Stimulated activated CD4-positive, alpha-beta T cell treated with anti-CD3 and anti-CD28 coated beads, Interleukin-15, amount 100 ng/mL, for 1 hour (primary cell): ENCODE results near the gene SGMS1.
"Not testable (repeated sequence)": the region's sequence is repeated elsewhere in the genome, so short reads cannot be mapped to it uniquely, and the experiment has no call there.

Experiments
- DNase-seq, 2 donors: peaks; one replicate each; pipeline ENCODE4 v3.0.0-alpha.2; 2020; ENCODE audit warnings: low read depth in 1 of 2, low spot score in 1 of 2

The SGMS1 gene

GRCh38 chr10:50560370-50560769 lies 63.4 kb downstream of the SGMS1 start:
- no peak for DNase-seq

DNA sequence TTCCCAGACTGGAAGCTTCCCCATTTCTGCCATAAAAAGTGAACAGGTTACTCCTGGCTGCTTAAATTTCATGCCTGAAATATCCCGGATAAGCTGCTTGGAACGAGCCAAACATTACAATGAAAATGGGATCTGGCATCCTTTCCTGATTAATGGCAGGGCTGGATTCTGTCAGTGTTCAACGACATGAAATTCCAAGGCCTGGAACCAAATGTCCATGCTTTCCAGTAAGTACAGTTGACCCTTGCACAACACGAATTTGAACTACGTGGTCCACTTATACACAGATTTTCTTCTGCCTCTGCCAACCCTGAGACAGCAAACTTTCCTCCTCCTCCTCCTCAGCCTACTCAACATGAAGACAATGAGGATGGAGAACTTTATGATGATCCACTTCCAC lies 65.4 kb downstream of the SGMS1 start:
- no peak for DNase-seq

GRCh38 chr10:50557130-50557682 lies 66.5 kb downstream of the SGMS1 start:
- no peak for DNase-seq

- no peak for DNase-seq
Measured at GRCh38 chr10:50556237-50557120, 67.3 kb downstream of the SGMS1 start.

GRCh38 chr10:50554995-50555568 lies 68.7 kb downstream of the SGMS1 start:
- no peak for DNase-seq

- DNase-seq: no peak
Measured at GRCh38 chr10:50554376-50554994, 69.3 kb downstream of the SGMS1 start.

GRCh38 chr10:50552771-50553535 lies 70.8 kb downstream of the SGMS1 start:
- no peak for DNase-seq

DNA sequence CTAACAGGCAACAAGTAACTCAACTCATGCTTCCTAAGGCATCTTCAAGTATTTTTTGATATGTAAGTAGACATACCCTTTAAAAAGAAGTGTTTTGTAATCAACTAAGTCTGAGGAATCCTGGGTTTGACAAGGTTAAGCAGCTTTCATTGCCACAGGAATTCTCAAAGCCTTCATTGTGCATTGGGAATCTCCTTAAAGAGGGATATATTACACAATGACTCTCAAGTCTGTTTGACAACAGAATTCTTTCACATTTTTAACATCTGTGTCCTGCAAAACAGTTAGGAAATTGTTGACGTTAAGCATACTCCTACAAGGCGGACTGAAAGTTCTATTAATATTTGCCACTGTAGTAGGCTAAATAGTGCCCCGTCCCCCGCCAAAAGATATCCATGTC lies 71.4 kb downstream of the SGMS1 start:
- DNase-seq: no peak

DNA sequence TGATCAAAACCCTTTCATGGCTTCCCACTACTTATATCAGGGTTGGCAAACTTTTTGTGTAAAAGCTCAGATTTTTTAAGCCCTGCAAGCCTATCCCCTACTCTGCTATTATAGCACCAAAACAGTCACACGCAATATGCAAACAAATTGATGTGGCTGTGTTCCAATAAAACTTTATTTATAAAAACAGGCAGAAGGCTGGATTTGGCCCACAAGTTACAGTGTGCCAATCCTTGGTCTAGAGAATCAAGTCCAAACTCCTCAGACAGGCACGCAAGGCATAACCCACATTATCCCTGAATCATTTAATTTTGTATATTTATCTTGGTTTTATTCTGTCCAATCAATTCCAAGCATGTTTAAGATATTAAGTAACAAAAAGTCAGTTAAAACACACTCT lies 71.9 kb downstream of the SGMS1 start:
- no peak for DNase-seq

- no peak for DNase-seq
Measured at GRCh38 chr10:50550291-50550839, 73.4 kb downstream of the SGMS1 start.

DNA sequence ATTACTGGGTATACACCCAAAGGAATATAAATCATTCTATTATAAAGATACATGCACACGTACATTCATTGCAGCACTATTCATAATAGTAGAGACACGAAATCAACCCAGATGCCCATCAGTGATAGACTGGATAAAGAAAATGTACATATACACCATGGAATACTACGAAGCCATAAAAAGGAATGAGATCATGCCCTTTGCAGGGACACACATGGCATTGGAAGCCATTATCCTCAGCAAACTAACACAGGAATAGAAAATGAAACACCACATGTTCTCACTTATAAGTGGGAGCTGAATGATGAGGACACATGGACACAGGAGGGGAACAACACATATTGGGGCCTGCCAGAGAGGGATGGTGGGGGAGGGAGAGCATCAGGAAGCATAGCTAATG lies 74.6 kb downstream of the SGMS1 start:
- DNase-seq: not testable (repeated sequence)

DNA sequence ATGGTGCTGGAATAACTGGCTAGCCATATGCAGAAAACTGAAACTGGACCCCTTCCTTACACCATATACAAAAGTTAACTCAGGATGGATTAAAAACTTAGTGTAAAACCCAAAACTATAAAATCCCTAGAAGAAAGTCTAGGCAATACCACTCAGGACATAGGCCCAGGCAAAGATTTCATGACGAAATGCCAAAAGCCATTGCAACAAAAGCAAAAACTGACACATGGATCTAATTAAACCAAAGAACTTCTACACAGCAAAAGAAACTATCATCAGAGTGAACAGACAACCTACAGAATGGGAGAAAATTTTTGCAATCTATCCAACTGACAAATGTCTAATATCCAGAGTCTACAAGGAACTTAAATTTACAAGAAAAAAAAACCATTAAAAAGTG lies 75.3 kb downstream of the SGMS1 start:
- DNase-seq: not testable (repeated sequence)

GRCh38 chr10:50546287-50546686 lies 77.5 kb downstream of the SGMS1 start:
- DNase-seq: not testable (repeated sequence)

GRCh38 chr10:50545846-50546245 lies 77.9 kb downstream of the SGMS1 start:
- no peak for DNase-seq

GRCh38 chr10:50544857-50545429 lies 78.8 kb downstream of the SGMS1 start:
- no peak for DNase-seq

DNA sequence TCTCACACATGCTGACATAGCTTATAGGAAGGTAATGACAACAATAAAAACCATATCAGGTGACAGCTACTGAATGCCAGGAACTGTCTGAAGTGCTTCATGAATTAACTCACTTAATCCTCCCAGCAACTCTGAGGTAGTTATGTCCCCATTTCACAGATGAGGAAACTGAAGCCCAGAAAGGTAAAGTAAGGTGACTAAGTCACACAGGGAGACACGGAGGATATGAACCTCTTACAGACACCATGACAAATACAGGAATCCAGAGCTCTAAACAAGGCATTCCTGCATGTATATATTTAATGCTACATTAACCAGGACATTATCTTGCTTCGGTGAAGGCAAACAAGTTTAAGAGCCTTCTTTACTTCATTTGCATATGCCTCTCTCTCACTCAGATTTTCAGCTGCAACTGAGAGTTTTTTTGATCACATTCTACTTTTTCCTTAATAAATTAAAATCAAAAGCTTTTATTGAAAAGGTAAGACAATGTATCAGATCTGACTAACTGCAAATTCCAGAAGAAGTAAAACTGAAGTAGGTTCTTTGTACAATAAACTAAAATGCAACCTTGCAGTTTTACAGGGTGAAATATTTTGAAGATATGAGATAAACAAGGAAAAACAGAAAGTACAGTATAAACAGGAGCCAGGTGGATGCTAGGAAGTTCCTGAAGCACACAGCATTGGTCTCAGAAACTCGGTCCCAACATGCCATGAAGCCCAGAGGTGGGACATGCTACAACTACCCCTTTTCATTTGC lies 79.5 kb downstream of the SGMS1 start:
- no peak for DNase-seq

DNA sequence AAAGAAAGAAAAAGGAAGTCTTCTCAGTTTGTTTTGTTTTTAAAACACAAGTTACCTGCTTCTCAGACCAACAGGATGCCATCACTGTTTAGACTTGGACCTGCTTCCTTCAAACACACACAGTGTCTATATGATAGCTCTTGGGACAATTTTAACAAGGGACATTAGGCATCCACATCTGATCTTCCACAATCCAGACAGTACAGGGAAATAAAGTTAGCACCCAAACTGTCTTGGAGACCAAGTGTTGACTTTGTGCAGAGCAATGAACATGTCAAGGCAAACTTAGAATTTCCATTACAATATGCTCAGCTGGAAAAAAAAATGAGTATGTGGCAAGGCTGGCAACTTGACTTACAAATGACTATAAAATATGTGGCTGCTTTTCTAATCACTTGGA lies 80.9 kb downstream of the SGMS1 start:
- no peak for DNase-seq

DNA sequence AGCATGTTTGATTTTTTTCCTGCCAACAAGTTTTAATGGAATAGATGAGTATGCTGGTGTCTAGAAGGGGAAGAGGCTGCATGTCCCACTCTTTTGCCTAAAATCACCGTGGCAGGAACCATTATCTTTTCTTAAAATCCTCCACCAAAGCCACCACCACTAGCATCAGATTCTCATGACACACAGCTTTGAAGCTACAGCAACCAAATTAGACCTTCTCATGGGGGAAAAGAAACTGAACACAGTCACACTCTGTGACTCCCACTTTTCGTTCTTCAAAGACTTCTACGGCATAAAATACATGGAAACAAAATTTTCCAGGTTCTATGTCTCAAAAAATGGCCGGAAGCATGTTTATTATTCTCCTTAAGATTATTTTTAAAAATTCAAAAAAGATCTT lies 81.8 kb downstream of the SGMS1 start:
- DNase-seq: no peak

- DNase-seq: no peak
Measured at GRCh38 chr10:50541317-50541716, 82.4 kb downstream of the SGMS1 start.

- no peak for DNase-seq
Measured at GRCh38 chr10:50540826-50541122, 83.0 kb downstream of the SGMS1 start.
